HG03460 (cell line): ENCODE results near the gene PHLDB1.
"Not testable (repeated sequence)": the region's sequence is repeated elsewhere in the genome, so short reads cannot be mapped to it uniquely, and the experiment has no call there.

ENCODE experiments used
- ATAC-seq: cut with Tn5 transposase; IDR thresholded peaks from one replicate; pipeline ENCODE4 v1.9.1; 2021; ENCODE audit not compliant: unreplicated experiment

Gene PHLDB1

GRCh38 chr11:118607401-118608359 is at the start of gene PHLDB1:
Gene PHLDB1, plus strand, starts transcription at chr11:118607615. Its CDS starts 6,222 bp downstream, at chr11:118613837.
- no peak for ATAC-seq

- no peak for ATAC-seq
Observed at GRCh38 chr11:118560806-118561205, 46.6 kb upstream of the PHLDB1 start.

- no peak for ATAC-seq
Observed at GRCh38 chr11:118565051-118565450, 42.4 kb upstream of the PHLDB1 start.

DNA sequence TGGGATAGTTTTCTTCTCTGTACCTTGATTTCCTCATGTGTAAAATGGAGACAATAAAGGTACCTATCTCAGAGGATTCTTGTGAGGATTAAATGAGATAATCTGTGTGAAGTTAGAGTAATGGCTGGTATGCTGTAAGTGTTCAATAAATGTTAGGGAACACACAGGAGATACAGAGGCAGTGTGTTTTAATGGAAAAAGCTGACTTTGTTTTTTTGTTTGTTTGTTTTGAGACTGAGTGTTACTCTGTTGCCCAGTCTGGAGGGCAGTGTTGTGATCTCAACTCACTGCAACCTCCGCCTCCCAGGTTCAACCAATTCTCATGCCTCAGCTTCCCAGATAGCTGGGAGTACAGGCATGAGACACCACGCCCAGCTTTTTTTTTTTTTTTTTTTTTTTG is 37.7 kb upstream of the PHLDB1 start:
- ATAC-seq: no peak

DNA sequence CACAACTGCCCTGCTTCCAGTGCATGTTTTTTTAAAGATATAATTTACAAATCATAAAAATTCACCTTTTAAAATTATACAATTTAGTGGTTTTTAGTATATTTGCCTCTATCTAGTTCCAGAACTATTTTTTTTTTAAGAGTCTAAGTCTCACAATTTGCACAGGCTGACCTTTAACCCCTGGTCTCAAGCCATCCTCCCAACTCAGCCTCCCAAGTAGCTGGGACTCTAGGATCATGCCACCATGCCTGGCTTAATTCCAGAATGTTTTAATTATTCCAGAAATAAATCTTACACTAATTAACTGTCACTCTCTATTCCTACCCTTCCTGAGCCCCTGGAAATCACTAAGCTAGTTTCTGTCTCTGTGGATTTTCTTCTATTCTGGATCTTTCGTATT is 36.6 kb upstream of the PHLDB1 start:
- no peak for ATAC-seq

- ATAC-seq: not testable (repeated sequence)
Observed at GRCh38 chr11:118571701-118572060, 35.7 kb upstream of the PHLDB1 start.

DNA sequence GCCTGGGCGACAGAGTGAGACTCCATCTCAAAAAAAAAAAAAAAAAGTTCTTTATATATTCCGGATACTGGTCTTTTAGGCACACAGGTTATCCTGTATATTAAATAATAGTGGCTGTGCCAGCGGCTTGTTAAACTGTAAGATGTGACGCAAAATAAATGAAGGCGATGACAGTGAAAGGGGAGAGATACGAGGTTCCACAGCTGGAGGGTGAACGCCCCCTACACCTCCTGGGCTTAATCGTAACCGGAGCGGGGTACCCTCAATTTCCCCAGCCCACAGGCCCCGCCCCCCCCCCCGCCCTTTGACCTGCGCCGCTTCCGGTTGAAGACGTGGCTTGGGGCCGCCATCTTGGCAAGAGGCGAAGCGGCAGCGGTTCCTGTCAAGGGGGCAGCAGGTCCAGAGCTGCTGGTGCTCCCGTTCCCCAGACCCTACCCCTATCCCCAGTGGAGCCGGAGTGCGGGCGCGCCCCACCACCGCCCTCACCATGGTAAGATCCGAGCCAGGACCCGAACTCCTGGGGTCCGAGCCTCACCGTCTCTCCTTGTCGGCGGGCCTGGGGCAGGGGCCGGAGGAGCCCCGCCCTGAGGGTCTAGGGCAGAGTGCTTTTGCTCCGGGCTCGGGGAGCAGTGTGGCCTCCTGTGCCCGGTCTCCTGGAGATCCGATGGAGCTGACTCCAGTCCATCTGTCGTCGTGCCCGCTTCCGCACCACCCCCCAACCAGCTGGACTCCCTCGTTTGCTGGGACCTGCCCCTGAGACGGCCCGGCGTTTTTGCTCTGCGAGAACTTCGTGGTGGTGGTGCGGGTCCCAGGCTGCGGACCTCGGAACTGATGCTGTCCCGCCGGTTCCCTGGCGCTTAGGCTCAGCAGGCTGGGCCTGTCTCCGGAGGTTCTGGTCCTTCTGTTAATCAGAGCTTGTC is 35.1 kb upstream of the PHLDB1 start, which contains the start of gene ARCN1:
Gene ARCN1 (plus strand): TSS at position 349 of the 920 bp plus-strand sequence. CDS start 139 bp downstream, at position 488.
- ATAC-seq: peak; percentile 76

GRCh38 chr11:118572981-118573550 is 34.3 kb upstream of the PHLDB1 start:
- peak; percentile 29 for ATAC-seq

DNA sequence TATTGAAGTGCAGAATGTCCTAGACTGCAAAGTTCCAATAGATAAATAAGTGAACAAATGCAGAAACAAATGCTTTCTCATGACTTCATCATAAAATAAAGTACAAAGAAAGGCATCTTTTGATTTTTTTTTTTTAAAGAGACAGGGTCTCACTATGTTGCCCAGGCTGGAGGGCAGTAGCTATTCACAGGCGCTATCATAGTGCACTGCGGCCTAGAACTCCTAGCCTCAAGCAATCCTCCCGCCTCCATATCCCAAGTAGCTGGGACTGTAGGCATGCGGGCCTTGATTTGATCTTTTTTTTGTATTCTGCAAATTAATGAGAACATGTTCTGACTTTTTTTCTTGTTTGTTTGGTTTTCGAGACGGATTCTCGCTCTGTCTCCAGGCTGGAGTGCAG is 32.8 kb upstream of the PHLDB1 start:
- ATAC-seq: no peak

- ATAC-seq: not testable (repeated sequence)
Observed at GRCh38 chr11:118577995-118578394, 29.4 kb upstream of the PHLDB1 start.

DNA sequence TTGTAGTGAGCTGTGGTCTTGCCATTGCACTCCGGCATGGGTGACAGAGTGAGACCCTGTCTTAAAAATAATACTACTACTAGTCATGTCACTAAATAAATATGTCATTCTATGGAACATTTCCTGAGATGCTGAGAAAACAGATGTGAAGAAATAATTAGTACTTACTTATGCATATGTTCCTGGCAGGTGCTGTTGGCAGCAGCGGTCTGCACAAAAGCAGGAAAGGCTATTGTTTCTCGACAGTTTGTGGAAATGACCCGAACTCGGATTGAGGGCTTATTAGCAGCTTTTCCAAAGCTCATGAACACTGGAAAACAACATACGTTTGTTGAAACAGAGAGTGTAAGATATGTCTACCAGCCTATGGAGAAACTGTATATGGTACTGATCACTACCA is 26.4 kb upstream of the PHLDB1 start:
- no peak for ATAC-seq

DNA sequence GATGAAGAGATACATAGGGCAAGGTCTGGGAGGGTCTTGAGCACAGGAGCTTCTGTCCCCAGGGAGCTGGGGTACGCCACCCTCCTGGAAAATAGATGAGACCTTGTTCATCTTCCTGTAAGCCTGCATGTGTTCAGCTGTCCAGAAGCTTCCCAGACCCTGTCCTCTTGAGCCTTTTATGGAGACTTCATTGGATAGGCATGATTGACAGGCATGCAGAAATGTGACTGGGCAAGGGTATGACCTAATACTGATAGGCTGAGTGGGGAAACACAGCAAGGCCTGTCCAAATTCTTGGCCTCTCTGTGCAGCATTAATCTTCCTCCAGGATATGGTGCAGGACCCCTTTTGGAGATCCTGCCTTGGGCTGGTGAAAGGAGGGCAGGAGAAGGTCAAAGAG is 19.5 kb upstream of the PHLDB1 start:
- ATAC-seq: no peak

DNA sequence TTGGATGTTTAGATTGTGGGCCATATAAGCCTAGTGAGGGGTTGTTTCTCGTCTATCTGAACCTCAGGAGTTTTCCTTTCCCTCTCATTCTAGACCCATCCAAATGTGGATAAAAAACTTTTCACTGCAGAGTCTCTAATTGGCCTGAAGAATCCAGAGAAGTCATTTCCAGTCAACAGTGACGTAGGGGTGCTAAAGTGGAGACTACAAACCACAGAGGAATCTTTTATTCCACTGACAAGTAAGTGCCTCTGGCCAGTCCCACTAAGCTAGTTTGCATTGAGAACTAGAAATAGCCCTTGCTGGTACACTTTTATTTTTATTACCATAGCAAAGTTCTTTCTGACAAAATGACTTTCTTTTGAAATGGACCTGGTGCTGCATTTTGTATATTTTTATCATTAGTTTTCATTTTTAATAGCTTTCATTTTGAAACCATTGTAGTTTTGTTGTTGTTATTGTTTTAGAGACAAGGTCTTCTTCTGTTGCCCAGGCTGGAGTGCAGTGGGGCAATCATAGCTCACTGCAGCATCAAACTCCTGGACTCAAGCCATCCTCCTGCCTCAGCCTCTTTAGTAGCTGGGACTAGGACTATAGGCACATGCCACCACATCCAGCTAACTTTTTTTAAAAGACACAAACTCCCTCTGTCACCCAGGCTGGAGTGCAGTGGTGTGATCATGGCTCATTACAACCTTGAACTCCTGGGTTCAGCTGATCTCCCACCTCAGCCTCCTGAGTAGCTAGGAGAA is 14.6 kb upstream of the PHLDB1 start:
- no peak for ATAC-seq

DNA sequence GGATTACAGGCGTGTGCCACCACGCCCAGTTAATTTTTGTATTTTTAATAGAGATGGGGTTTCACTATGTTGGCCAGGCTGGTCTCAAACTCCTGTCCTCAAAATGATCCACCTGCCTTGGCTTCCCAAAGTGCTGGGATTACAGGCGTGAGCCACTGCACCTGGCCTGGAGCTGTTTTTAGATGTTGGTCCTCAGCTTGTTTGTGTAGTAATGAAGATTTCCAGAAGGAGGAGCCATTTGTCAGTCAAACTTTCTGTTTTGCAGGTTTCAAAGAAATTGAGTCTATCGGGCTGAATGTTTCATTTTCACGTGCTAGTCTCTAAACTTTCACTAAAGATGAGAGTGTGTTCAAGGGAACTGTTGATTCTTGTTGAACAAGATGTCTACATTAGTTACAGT is 12.4 kb upstream of the PHLDB1 start:
- not testable (repeated sequence) for ATAC-seq

- ATAC-seq: no peak
Observed at GRCh38 chr11:118596224-118597146, 10.9 kb upstream of the PHLDB1 start.

DNA sequence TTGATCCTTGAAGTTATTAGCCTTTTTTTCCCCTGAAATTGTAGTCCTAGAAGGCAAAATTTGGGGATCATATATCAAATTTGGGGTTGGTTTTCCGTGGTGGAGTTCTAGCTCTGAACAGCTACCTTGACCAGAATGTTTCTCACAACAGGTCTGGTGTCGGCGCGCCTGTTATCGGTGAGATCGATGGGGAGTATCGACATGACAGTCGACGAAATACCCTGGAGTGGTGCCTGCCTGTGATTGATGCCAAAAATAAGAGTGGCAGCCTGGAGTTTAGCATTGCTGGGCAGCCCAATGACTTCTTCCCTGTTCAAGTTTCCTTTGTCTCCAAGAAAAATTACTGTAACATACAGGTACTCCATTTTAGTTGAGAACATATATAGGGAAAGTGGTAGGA is 9.9 kb upstream of the PHLDB1 start:
- no peak for ATAC-seq

DNA sequence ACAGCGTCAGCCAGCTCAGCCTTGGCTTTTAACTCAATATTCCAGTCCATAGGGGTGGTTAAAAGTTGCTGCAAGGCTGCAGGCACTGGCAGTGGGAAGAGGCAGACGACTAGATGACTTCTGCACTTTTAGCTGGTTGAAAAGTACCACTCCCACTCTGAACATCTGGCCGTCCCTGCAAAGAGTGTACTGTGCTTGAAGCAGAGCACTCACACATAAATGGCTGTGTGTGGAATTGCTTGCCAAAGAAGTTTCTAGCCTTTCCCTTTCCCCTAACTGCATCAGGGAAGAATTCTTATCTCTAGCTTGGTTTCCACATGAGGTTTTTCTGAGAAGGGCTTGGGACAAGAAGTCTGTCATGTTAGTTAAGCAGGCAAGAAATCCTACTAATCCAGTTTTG is 5.1 kb upstream of the PHLDB1 start:
- no peak for ATAC-seq

GRCh38 chr11:118603709-118604108 is 3.7 kb upstream of the PHLDB1 start:
- not testable (repeated sequence) for ATAC-seq

DNA sequence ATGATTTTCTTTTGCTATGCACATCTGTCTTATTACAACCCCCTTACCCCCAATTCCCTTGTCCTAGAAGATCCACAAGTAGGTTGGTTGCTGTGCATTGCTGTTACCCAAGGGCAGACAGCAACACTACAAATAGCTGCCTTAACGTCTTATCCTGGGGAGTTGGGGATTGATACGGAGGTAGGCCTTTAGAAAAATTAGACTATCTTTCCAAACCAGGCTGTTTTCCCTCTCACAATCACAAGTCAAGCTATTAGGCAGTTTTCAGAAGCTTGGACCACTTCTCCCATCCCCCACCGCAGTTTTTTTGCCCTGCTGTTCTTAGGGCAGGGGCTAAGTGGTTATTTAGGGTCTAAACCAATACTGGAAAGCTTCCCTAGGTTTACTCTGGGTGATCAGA is 2.8 kb upstream of the PHLDB1 start:
- no peak for ATAC-seq
